ENCODE measurements around the gene B4GALNT2. TPM values are rescaled to one million over a fixed set of nuclear protein-coding genes. Genes with fewer than 3 reads are reported as not detected.

The B4GALNT2 gene
- polyA plus RNA-seq, 1 donor from 2014 or later: not detected

DNA sequence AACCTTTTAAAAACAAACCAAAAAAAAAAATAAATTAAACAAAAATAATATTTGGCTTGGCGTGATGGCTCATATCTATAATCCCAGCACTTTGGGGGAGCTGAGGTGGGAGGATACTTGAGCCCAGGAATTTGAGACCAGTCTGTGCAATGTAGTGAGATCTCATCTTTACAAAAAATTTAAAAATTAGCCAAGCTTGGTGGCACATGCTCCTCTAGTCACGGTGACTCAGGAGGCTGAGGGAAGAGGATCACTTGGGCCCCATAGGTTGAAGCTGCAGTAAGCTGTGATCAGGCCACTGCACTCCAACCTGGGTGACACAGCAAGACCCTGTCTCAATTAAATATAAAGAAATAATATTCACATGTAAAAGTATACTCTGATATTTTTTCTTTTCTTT, 65.6 kb downstream of the B4GALNT2 start:
- Histone ChIP-seq H3K4me3 (ENCODE audit: low read length) (no peak overlapping the region), H3F3A (ENCODE audit: insufficient read depth, low read length, poor library complexity, severe bottlenecking) (no peaks in the 10 kb centered on the region), H3K9me2 (ENCODE audit: insufficient read depth, low read length) (no peaks in the 10 kb centered on the region), H3K36me3 (ENCODE audit: insufficient read depth, low read length) (no peaks in the 10 kb centered on the region), H4K20me1 (ENCODE audit: insufficient read depth) (no peaks in the 10 kb centered on the region), H3K9ac (ENCODE audit: low read length) (no peak overlapping the region), H3K9me3 (ENCODE audit: low read length) (no peaks in the 10 kb centered on the region), H3K79me2 (replicated peaks; ENCODE audit: insufficient read depth, low read length) (no peaks in the 10 kb centered on the region), H3K27me3 (ENCODE audit: insufficient read depth, low read depth, low read length) (no peaks in the 10 kb centered on the region), H2AFZ (ENCODE audit: low read depth, low read length) (no peak overlapping the region), H3K27ac (ENCODE audit: low read length) (no peak overlapping the region), H3K4me2 (ENCODE audit: low read length) (no peak overlapping the region)
- TF ChIP-seq REST (IDR thresholded peaks at IDR 0.05; ENCODE audit: borderline replicate concordance) (no peak), SMC3 (conservative IDR thresholded peaks at IDR 0.05; ENCODE audit: poor library complexity) (no peak), CTCF (IDR thresholded peaks at IDR 0.05; ENCODE audit: poor library complexity, severe bottlenecking) (no peak), TAF1 (IDR thresholded peaks at IDR 0.05; ENCODE audit: low read depth) (no peak), MXI1 (conservative IDR thresholded peaks at IDR 0.05; ENCODE audit: poor library complexity, severe bottlenecking) (no peak), POLR2AphosphoS5 (IDR thresholded peaks at IDR 0.05) (no peak), EZH2 (IDR thresholded peaks at IDR 0.05; ENCODE audit: borderline replicate concordance, insufficient read depth, low read length, poor library complexity, severe bottlenecking) (no peak), EP300 (conservative IDR thresholded peaks at IDR 0.05; ENCODE audit: poor library complexity, severe bottlenecking) (no peak), RAD21 (conservative IDR thresholded peaks at IDR 0.05) (no peak)

DNA sequence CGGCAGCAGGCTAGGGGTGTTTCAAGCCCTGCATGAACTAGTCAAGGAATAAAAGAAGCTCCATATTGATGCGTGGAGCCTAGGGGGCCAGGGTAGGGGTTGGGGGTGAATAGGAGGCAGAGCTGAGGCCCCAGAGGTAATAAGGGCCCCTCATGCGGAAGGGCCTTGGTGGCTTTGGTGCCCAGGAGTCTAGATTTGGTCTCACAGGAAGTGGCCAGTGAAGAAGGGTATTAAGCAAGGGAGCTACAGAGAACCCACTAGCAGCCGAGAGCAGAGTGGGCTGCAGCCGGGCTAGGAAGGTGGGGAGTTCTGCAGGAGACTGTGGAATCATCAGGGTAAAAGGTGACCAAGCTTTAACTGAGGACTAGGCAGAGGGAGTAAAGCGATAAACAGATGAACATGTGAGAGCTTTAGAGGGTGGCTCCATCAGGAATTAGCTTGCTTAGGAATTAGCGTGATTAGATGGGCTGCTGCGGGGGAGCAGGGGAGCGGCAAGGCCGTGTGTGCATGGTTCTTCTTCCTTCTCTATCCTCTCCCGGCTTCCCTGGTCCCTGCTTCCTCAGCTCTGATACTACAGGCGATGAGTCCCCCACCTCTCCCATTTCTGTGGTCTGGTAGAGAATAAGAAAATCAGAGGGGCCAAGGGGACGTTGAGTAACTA, 68.0 kb downstream of the B4GALNT2 start:
- Histone ChIP-seq H3K9me3 (ENCODE audit: low read length) (no peaks in the 10 kb centered on the region), H2AFZ (ENCODE audit: low read depth, low read length) (no peak overlapping the region)
- TF ChIP-seq CTCF (IDR thresholded peaks at IDR 0.05; ENCODE audit: poor library complexity, severe bottlenecking) (no peak), RAD21 (conservative IDR thresholded peaks at IDR 0.05) (no peak), REST (IDR thresholded peaks at IDR 0.05; ENCODE audit: borderline replicate concordance) (no peak), SMC3 (conservative IDR thresholded peaks at IDR 0.05; ENCODE audit: poor library complexity) (no peak), POLR2AphosphoS5 (IDR thresholded peaks at IDR 0.05) (no peak), TAF1 (IDR thresholded peaks at IDR 0.05; ENCODE audit: low read depth) (no peak), MXI1 (conservative IDR thresholded peaks at IDR 0.05; ENCODE audit: poor library complexity, severe bottlenecking) (no peak)

More for the DNA sequence above, 68.0 kb downstream of the B4GALNT2 start:
- H3K4me3 ChIP-seq (ENCODE audit: low read length): no peak overlapping the region
- no peak overlapping the region for H3K27ac ChIP-seq (ENCODE audit: low read length)
- H3K27me3 ChIP-seq (ENCODE audit: insufficient read depth, low read depth, low read length): no peaks in the 10 kb centered on the region
- no peaks in the 10 kb centered on the region for H3K36me3 ChIP-seq (ENCODE audit: insufficient read depth, low read length)
- H3K4me2 ChIP-seq (ENCODE audit: low read length): no peak overlapping the region
- no peak overlapping the region for H3K9ac ChIP-seq (ENCODE audit: low read length)
- no peaks in the 10 kb centered on the region for H3K9me2 ChIP-seq (ENCODE audit: insufficient read depth, low read length)
- H3K79me2 ChIP-seq (replicated peaks; ENCODE audit: insufficient read depth, low read length): no peaks in the 10 kb centered on the region
- no peaks in the 10 kb centered on the region for H3F3A ChIP-seq (ENCODE audit: insufficient read depth, low read length, poor library complexity, severe bottlenecking)
- H4K20me1 ChIP-seq (ENCODE audit: insufficient read depth): no peaks in the 10 kb centered on the region
